Fibroblast of skin of left quadriceps (primary cell): ENCODE measurements around the gene VCL.
A peak's percentile ranks its signal among the peaks of the same experiment; 100 is the strongest.

ENCODE experiments used
- DNase-seq, 2 experiments: peaks; one replicate each; pipeline ENCODE4 v3.0.0-alpha.2; 2013; ENCODE audit warnings: low read depth in 2 of 2

VCL gene

GRCh38 chr10:74150990-74151878 lies 153.3 kb downstream of the VCL start, which contains the start of gene ADK:
TSS of gene ADK (plus strand) at chr10:74151221. CDS start at chr10:74151279, 58 bp downstream.
- DNase-seq, result peak; percentile 97

DNA sequence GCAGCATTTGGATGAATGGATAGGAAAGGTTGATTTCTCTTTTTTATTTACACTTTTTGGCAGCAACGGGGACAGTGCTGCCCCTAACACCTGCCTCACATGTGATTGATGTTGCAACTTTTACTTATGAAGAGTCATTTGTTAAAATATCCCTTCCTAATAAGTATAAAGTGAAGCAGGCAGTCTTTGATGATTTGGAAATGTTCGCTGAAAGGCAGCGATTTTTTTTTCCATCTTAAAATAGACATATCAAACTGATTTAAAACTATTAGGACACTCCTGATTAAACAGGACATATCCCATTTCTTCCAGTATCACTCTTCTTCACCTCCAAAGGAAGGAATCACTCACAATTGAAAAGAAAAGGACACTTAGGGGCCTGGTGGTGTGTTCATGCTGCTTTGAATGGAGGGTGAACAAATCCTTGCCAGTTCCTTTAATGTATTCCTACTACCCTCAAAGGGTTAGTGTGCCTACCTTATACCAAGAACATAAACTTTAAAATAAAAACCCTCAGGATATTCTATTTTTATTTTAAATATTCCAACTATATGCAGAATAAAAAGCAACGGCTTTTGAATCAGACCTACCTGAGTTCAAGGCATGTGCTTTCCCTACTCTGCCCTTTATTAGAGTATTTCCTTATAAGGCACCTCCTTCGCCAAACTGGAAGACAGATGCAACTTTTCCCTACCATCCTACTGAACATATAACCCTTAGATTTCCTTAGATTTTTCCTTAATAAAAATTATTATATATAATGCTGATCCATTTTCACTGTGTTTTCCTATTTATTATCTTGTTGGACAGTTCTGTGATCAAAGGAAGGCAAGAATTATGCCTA lies 154.2 kb downstream of the VCL start:
- no peak for DNase-seq

DNA sequence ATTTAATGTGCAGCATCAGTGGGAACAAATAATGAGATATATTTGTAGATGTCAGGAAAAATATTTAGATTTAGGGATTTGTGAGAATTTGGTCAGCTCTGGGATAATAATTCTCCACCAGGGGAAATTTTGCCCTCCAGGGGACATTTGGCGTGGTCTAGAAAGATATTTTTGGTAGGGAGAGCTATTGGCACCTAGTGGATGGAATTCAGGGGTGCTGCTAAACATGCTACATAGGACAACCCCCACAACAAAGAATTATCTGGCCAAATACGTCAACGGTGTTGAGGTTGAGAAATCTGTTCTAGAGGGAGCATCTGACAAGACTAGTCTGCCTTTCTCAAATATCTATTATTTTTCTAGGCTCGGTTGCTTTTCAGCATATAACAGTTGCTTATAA lies 155.2 kb downstream of the VCL start:
- peak in 1 of 2 experiments; percentile 28 for DNase-seq

DNA sequence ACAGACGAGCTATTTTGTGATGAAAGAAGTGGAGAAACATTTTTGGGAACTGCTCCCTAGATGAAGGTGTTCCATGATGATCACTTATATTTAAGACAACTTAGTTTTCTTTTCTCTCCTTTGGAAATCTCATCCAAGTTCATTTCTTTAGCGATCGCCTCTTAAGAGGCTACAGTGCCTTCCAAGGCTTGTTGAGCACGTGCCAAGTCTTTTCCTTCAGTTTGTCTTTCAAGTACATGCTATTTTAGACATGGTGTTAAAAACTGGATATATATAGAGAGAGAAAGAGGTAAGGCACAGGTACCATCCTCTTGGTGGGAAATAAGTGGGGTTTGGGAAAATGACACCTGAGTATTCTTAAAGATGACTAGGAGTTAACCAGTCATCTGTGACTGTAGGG lies 155.8 kb downstream of the VCL start:
- no peak for DNase-seq

- no peak for DNase-seq
Observed at GRCh38 chr10:74156919-74157289, 159.0 kb downstream of the VCL start.

DNA sequence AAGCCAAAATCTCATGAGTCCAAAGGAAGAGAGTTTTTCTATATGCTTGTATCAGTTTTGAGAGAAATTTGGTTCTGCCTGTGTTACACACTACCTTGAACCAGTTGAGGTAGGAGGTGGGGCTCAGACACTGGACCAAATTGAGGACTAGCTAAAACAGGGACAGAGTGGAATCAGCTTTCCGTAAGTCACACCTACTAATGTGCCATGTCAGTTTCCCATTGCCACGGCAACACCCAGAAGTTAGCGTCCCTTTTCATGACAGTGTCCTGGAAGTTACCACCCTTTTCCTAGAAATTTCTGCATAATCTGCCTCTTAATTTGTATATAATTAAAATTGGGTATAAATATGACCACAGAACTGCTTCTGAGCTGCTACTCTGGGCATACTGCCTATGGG lies 162.1 kb downstream of the VCL start:
- DNase-seq, result no peak

DNA sequence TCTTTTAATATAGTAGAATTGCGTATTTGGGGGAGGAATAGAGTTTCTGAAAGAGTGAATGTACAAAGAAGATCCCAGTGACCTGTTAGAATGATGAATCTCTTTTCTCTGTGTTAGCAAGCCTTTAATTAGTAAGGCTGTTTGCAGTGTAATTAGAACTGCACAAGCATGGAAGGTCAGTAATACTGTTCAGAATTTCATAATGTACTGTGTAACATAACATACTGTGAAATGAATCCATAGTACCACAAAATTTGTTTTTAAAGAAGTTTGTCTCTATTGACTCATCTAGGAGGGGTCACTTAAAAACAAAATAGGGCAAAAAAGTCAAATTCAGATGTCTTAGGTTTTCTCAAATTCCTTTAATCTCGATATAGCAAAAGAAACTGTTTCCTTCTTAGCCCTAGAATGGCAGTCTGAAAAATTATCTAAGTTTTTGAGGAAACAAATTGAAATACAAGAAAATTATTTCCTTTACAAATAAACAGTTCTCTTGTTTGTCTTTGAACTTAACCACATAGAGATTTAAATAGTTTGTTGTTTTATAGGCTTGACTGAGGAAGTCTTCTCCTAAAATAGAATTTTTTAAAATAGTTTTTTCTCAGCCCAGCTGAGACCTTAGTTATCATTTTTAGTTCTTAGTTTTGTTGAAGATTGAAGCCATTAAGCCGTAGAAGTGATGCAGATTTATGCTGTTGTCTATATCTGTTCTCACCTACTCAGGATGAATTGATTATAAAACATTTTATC lies 165.6 kb downstream of the VCL start:
- no peak for DNase-seq

GRCh38 chr10:74164716-74165529 lies 167.0 kb downstream of the VCL start:
- DNase-seq, result no peak

- no peak for DNase-seq
Observed at GRCh38 chr10:74165530-74165901, 167.6 kb downstream of the VCL start.

DNA sequence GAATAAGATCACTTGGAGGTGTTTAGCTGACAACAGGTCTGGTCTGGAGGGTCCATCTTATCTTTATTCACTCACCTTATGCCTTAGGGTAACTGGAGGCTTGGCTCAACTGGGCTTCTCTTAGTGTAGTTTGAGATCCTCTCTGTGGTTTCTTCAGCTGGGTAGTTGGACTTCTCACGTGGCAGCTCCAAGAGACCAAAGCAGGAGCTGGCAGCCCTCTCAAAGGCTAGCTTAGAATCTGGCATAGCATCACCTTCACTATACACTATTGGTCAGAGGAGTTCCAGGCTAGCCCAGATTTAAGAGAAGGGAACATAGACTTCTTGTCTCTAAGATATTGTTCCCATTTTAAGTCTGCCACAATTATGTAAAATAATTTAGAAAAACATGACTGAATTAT lies 169.5 kb downstream of the VCL start:
- DNase-seq, result no peak
